BLaER1 (cell line): ENCODE data around the gene TRAPPC6A.

ENCODE experiments used
- H3K27ac ChIP-seq: shearing (Covaris generic); formaldehyde crosslinking; 2 replicates; pipeline ENCODE4 v1.8.1; 2022
- H3K27me3 ChIP-seq: shearing (Covaris generic); formaldehyde crosslinking; 2 replicates; pipeline ENCODE4 v1.8.1; 2022
- H3K36me3 ChIP-seq: shearing (Covaris generic); formaldehyde crosslinking; 2 replicates; pipeline ENCODE4 v1.8.1; 2022
- H3K4me1 ChIP-seq: shearing (Covaris generic); formaldehyde crosslinking; 2 replicates; pipeline ENCODE4 v1.8.1; 2022
- H3K4me2 ChIP-seq: shearing (Covaris generic); formaldehyde crosslinking; 2 replicates; pipeline ENCODE4 v1.8.1; 2022
- H3K4me3 ChIP-seq: shearing (Covaris generic); formaldehyde crosslinking; 2 replicates; pipeline ENCODE4 v1.8.1; 2022
- H3K9ac ChIP-seq: shearing (Covaris generic); formaldehyde crosslinking; 2 replicates; pipeline ENCODE4 v1.8.1; 2022
- H3K9me3 ChIP-seq: shearing (Covaris generic); formaldehyde crosslinking; 2 replicates; pipeline ENCODE4 v1.8.1; 2022
- H4K20me1 ChIP-seq: shearing (Covaris generic); formaldehyde crosslinking; 2 replicates; pipeline ENCODE4 v1.8.1; 2022
- Cebpa-rat ChIP-seq: shearing (Covaris generic); IDR thresholded peaks from 2 replicates; pipeline ENCODE4 v1.8.1; 2022

Gene TRAPPC6A

DNA sequence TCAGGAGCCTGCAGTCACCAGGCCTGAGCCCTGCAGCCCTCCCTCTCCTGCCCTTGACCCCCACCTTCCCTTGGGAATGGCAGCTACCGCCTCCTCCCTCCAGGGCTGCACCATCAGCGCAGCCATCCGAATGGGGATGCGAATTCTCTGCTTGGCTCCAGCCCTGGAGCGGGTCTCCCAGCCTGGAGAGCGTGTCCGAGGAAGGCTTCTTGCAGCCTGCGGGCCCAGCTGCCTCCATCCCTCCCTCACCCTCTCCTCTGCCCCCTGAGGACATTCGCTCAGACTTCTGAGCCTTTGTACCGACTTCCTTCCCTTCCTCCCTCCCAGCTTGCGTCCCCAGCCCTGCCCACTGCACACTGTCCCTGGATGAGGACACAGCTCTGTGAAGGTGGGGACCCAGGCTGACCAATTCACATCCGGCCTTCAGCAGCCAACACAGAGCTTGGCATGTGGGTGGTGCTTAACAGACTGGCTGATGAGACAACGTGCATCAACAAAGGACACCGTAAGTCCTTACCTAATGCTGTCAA, 11.2 kb downstream of the TRAPPC6A start:
- peaks cover 16% of the 10 kb centered on the region; the same call in 1 of the 2 replicates for H3K36me3 ChIP-seq
- no peaks in the 10 kb centered on the region for H3K9me3 ChIP-seq
- 0 out of 2 replicates have a peak overlapping the region, but pooled peaks have one; percentile 41 for H3K4me3 ChIP-seq
- no peak for TF ChIP-seq Cebpa-rat
- H4K20me1 ChIP-seq: no peaks in the 10 kb centered on the region
- peaks cover 89% of the 10 kb centered on the region for H3K4me1 ChIP-seq
- H3K9ac ChIP-seq: peak overlapping the region; percentile 68
- no peaks in the 10 kb centered on the region for H3K27me3 ChIP-seq
- peak overlapping the region; percentile 55 for H3K27ac ChIP-seq
- H3K4me2 ChIP-seq: peak overlapping the region; percentile 84

DNA sequence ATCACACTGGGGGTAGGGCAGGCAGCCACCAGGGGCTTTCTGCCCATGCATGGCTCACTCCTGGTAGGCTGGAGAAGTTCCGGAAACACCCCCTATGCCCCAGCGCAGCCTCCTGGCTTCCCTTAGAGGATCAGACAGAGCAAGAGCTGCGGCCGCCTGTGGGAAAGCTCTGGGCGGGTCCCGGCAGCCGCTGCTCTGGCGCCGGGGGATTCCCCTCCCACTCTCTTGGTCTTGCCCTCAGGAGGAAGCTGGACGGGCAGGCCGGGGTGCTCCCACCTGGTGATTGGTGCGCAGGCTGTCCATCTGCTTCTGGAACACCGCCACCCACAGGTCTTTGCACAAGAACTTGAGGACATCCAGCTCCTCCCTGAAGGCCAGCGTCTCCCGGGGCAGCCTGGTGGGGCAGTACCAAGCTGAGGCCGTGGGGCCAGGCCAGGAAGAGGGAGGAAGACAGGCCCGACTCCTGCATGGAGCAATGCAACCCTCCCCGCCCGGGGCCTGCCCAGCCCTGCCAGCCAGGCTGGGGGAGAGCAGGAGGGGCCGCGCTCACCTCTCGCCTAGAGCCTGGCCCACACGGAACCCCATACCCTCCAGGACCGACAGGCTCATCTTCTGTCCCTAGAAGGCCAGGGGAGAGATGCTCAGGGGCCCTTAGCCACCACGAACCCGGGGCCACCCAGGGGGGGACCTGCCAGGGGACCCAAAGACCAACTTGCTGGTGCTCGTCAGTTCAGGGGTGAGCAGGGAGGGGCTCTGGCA, 13.3 kb downstream of the TRAPPC6A start:
- H4K20me1 ChIP-seq: no peaks in the 10 kb centered on the region
- H3K27ac ChIP-seq: peak overlapping the region; percentile 74
- H3K4me2 ChIP-seq: peak overlapping the region; percentile 84
- H3K9me3 ChIP-seq: no peaks in the 10 kb centered on the region
- TF ChIP-seq Cebpa-rat: no peak
- H3K4me3 ChIP-seq: peak overlapping the region; percentile 39
- peak overlapping the region; percentile 51; the same call in 1 of the 2 replicates for H3K9ac ChIP-seq
- peaks cover 69% of the 10 kb centered on the region for H3K4me1 ChIP-seq
- H3K27me3 ChIP-seq: no peaks in the 10 kb centered on the region
- H3K36me3 ChIP-seq: peaks cover 10% of the 10 kb centered on the region; the same call in 1 of the 2 replicates

DNA sequence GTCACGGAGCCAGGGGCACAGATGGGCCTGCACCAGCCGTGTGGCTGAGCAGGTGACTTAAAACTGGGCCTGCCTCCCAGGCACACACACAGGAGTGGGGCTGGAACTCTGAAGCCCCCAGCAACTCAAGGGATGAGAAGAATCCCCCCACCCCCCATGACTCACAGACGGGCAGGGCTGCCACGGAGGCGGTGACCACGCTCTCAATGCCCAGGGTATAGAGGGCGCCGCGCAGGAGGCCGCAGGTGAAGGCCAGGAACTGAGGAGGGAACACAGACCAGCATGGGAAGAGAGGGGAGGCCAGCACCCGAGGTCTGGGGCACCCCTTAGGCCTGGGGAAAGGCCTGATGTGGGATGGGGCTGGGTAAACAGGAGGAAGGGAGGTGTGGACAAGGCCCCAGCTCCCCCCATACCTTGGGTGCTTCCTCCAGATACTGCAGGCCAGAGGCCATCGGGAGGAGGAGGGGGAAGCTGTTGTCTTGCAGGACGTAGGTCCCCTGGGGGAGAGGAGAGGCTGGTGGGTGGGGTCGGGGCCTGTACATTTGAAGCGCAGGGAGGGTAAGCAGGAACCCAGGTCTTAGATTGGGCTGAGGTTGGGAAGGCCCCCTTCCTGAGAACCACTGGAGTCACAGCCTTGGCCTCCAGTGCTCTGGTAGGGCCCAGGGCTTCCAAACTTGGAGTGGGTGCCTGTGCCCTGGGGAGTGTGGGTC, 14.1 kb downstream of the TRAPPC6A start:
- peak overlapping the region; percentile 51; the same call in 1 of the 2 replicates for H3K9ac ChIP-seq
- peak overlapping the region; percentile 84 for H3K4me2 ChIP-seq
- H3K9me3 ChIP-seq: no peaks in the 10 kb centered on the region

DNA sequence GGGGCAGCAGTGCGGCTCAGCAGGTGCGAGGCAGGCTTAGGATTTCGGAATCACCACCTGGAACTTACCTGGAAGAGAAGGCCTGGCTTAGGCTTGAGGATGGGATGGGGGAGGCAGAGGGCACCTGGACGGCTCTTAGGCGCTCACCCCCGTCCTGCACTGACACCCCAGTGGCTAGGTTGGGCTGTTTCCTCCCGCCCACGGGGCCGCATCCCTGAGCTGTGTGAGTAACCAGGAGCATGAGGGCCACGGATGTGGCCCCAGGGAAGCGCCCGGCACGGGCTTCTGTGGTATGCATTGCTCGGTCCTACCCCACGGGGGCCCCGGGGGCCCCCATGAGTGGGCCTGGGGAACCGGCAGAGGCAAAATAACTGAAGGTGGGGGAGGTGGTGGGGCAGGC, 14.9 kb downstream of the TRAPPC6A start:
- Histone ChIP-seq H4K20me1 (no peaks in the 10 kb centered on the region), H3K9ac (0 out of 2 replicates have a peak overlapping the region, but pooled peaks have one; percentile 51), H3K4me3 (no peak overlapping the region), H3K4me1 (peaks cover 68% of the 10 kb centered on the region), H3K27ac (peak overlapping the region; percentile 74), H3K27me3 (no peaks in the 10 kb centered on the region), H3K9me3 (no peaks in the 10 kb centered on the region), H3K4me2 (peak overlapping the region; percentile 84), H3K36me3 (no peaks in the 10 kb centered on the region)
- no peak for TF ChIP-seq Cebpa-rat

More for the DNA sequence above, 14.1 kb downstream of the TRAPPC6A start:
- Histone ChIP-seq H3K4me1 (peaks cover 68% of the 10 kb centered on the region), H3K4me3 (peak overlapping the region; percentile 39), H3K27me3 (no peaks in the 10 kb centered on the region), H4K20me1 (no peaks in the 10 kb centered on the region), H3K27ac (peak overlapping the region; percentile 74), H3K36me3 (peaks cover 2% of the 10 kb centered on the region; the same call in 1 of the 2 replicates)
- no peak for TF ChIP-seq Cebpa-rat

DNA sequence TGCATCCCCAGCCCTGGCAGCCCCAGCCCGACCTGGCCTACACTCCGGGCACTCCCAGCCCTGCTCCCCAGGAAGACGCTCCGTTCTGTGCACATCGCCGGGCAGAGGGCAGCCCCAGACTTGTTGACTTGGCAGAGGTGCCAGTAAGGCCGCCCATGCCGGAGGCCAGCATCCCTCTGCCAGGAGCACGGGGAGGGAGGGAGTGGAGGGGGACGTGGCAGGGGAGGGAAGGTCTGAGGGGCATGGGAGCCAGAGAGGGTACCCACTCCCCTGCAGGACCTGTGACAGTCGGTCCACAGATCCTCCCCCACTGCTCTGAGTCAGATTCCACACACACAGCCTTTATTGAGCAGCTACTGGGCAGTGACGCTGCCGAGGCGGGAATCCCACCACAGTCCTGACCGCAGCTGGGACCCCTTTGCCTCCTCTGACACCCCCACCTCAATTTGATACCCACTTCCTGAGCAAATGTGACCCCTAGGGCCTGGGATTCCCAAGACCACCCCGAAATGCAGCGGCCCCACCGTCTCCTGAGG, 15.4 kb downstream of the TRAPPC6A start:
- no peak overlapping the region for H3K9ac ChIP-seq
- H3K4me1 ChIP-seq: peaks cover 64% of the 10 kb centered on the region
- no peaks in the 10 kb centered on the region for H4K20me1 ChIP-seq
- 0 out of 2 replicates have a peak overlapping the region, but pooled peaks have one; percentile 74 for H3K27ac ChIP-seq
- H3K27me3 ChIP-seq: no peaks in the 10 kb centered on the region
- H3K9me3 ChIP-seq: no peaks in the 10 kb centered on the region
- no peak overlapping the region for H3K4me3 ChIP-seq
- no peaks in the 10 kb centered on the region for H3K36me3 ChIP-seq
- peak overlapping the region; percentile 84; the same call in 1 of the 2 replicates for H3K4me2 ChIP-seq
- no peak for TF ChIP-seq Cebpa-rat

DNA sequence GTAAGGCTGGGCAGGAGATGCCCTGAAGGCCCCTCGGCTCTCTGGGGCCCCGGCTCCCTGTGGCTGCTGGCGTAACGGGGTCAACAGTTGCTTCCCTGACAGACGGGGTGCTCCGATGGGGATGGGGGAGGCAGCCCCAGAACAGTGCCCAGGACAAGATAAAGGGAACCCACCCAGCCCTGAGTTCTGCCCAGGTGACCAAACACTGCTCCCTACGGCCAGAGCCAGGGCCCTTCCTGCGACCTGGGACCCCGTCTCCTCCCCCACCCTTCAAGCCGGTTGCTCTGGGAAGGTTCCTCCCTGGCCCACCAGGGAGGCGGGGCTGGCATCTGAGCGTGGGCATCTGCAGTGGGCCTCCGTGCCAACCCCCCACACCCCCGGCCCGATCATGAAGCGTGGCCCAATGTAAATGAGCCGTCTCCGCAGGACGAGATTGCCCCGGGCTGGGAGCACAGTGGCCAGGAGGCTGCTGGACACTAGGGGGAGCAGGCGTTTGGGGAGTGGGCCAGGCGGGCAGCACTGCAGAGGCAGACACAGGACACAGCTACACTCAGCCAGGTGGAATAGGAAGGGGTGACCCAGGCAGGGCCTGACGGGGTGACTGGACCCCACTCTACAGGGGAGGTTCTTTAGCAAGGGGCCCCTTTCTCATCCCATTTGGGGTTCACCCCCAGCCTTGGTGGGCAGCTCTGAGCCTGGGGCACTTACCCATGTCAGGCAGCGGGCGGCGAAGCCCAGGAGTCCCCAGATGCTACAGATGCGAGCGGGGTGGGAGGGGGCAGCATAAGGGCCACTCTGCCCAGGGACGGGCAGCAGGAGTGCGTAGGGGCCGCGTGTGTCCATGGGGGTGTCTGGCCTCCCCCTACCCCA, 16.1 kb downstream of the TRAPPC6A start:
- no peaks in the 10 kb centered on the region for H3K27me3 ChIP-seq
- no peak overlapping the region for H3K9ac ChIP-seq
- H3K9me3 ChIP-seq: no peaks in the 10 kb centered on the region
- no peak overlapping the region for H3K4me3 ChIP-seq
- no peak for TF ChIP-seq Cebpa-rat
- H4K20me1 ChIP-seq: no peaks in the 10 kb centered on the region
- H3K4me1 ChIP-seq: peaks cover 57% of the 10 kb centered on the region
- H3K36me3 ChIP-seq: no peaks in the 10 kb centered on the region
- no peak overlapping the region for H3K4me2 ChIP-seq
- no peak overlapping the region for H3K27ac ChIP-seq

DNA sequence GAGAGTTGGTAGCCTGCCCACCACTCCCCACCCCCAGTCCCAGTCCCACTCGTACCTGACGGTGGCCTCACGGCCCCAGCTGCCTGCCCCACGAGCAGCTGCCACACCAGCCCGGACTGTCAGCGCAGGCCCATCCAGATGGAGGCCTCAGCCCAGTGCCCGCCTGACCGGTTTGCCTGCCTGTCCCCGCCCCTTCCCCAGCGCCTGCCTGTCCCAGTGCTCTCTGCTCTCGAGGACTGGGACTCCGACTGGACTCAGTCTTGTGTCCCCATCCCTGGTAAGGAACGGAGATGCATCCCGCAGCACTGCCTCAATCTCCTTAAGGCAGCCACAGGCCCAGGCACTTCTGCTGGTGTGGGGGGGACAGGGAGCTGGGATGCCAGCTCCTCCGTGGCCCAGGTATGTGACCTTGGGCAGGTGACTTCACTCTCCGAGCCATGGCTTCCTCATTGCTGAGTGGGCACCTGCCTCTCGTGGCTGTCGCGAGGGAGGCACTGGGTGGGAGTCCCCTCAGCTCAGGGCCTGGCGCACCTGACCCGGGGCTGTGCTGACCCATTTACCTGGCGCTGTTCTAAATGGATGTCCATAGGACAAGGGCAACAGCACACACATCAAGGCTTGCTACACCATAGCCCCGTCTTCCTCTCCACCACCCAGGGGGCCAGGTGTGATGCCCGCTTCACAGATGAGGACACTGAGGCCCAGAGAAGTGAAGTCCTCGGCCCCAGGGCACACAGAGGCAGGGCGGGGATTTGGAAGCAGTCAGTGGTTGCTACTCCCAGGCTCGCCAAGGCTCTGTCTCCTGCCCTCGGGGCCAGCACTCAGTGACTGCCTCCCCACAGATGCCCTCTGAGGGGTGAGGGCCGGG, 16.9 kb downstream of the TRAPPC6A start, which contains the start of gene NKPD1:
NKPD1 (minus strand) TSS at position 113 of the 868 bp plus-strand sequence. CDS start 832 bp downstream, outside the sequence.
- Histone ChIP-seq H3K9ac (0 out of 2 replicates have a peak within 1 kb of the TSS, but pooled peaks have one; percentile 19), H3K4me3 (no peak within 1 kb of the TSS), H3K4me2 (no peak within 1 kb of the TSS), H3K36me3 (no peaks in the 10 kb centered on the region), H3K4me1 (peaks cover 49% of the 10 kb centered on the region), H3K9me3 (no peaks in the 10 kb centered on the region), H4K20me1 (no peaks in the 10 kb centered on the region), H3K27me3 (no peaks in the 10 kb centered on the region), H3K27ac (no peak within 1 kb of the TSS)
- TF ChIP-seq Cebpa-rat: no peak

DNA sequence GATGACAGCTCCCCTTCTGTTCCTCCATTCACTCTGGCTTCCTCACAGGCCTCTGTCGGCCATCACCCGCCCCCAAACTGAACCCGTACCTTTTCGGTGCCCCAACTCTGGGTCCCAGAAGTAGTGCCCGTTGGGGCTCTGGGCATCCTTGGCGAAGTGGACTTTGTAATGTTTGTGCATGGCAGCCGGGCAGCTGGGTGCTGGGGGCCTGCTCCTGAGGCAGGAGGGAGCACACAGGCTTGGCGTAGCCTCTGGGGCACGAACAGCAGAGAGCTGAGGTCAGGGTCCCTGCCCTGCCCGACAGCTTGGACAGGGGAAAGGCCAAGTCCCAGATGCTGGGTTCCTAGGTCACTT, 18.1 kb downstream of the TRAPPC6A start:
- Histone ChIP-seq H3K9me3 (no peaks in the 10 kb centered on the region), H3K4me1 (peaks cover 37% of the 10 kb centered on the region), H3K36me3 (no peaks in the 10 kb centered on the region), H3K27ac (no peak overlapping the region), H3K27me3 (peaks cover 2% of the 10 kb centered on the region; the same call in 1 of the 2 replicates), H3K4me3 (no peak overlapping the region), H3K9ac (0 out of 2 replicates have a peak overlapping the region, but pooled peaks have one; percentile 19), H4K20me1 (no peaks in the 10 kb centered on the region), H3K4me2 (no peak overlapping the region)
- TF ChIP-seq Cebpa-rat: no peak
